Activated B cell treated with CpG ODN at 0.5 μM for 24 hours (primary cell): Measurements from ENCODE around the gene TAOK1. TPM values are rescaled to one million over a fixed set of nuclear protein-coding genes. Genes with fewer than 3 reads are reported as not detected.
"Not testable (repeated sequence)": the region's sequence is repeated elsewhere in the genome, so short reads cannot be mapped to it uniquely, and the experiment has no call there.

ENCODE experiments used
- ATAC-seq: fragments of 200-7000 bp; cut with Tn5 transposase; one replicate; pipeline ENCODE4 v1.10.0; 2021; ENCODE audit warnings: low read depth, mild to moderate bottlenecking, moderate library complexity
- CTCF ChIA-PET: fragments of 350-600 bp; sonication (Branson Sonifier 250); formaldehyde crosslinking; loops from one replicate; lab custom pipeline; 2021; ENCODE audit warnings: antibody characterized with exemption; lab: Charles Lee
- POLR2A ChIA-PET: fragments of 350-600 bp; sonication (Branson Sonifier 250); formaldehyde crosslinking; loops from one replicate; lab custom pipeline; 2021; ENCODE audit warnings: antibody characterized with exemption; lab: Charles Lee
- DNase-seq: peaks from one replicate; pipeline ENCODE4 v3.0.0; 2022
- H3K27ac Mint-ChIP-seq: one replicate; pipeline ENCODE4 v1.8.0; 2020; ENCODE audit warnings: mixed read lengths
- H3K27me3 Mint-ChIP-seq: one replicate; pipeline ENCODE4 v1.8.0; 2021; ENCODE audit warnings: mixed read lengths
- H3K36me3 Mint-ChIP-seq: one replicate; pipeline ENCODE4 v1.8.0; 2021; ENCODE audit warnings: low read depth, mixed read lengths
- H3K4me1 Mint-ChIP-seq: one replicate; pipeline ENCODE4 v1.8.0; 2021; ENCODE audit warnings: mixed read lengths
- H3K4me3 Mint-ChIP-seq: one replicate; pipeline ENCODE4 v1.8.0; 2020; ENCODE audit warnings: mild to moderate bottlenecking, mixed read lengths
- H3K9me3 Mint-ChIP-seq: one replicate; pipeline ENCODE4 v1.8.0; 2020; ENCODE audit warnings: mixed read lengths
- CTCF ChIP-seq: fragments of 200-600 bp; IDR thresholded peaks from one replicate; pipeline ENCODE4 v1.8.0; 2022; ENCODE audit warnings: antibody characterized with exemption, mild to moderate bottlenecking
- intact Hi-C: fragments of 100-400 bp; cut with micrococcal nuclease; formaldehyde crosslinking; loops from one replicate; pipeline ENCODE4 v1.15.1; 2024
- total RNA-seq: library from RNA; stranded (reverse); gene quantifications from 2 replicates; pipeline ENCODE4 v1.2.3, GENCODE V29; 2022

TAOK1 gene
- total RNA-seq, 1 donor from 2014 or later, result 55.5 TPM

- intact Hi-C loops, result no loop called here
- no peak for ATAC-seq
- ChIA-PET CTCF (interaction anchor here (1.4 kb wide), 1 partner anchor 20 kb away, joined by 4 read pairs; no protein-coding TSS in a partner anchor), POLR2A (no interaction called here)
- Mint-ChIP-seq H3K27me3 (no peaks in the 10 kb centered on the region), H3K9me3 (no peaks in the 10 kb centered on the region), H3K27ac (peak overlapping the region; percentile 66), H3K4me3 (no peak overlapping the region), H3K4me1 (peaks cover 59% of the 10 kb centered on the region), H3K36me3 (peaks cover 5% of the 10 kb centered on the region)
- no peak for DNase-seq
- TF ChIP-seq CTCF, result no peak
Measured at GRCh38 chr17:29557085-29557738, 167.0 kb downstream of the TAOK1 start.

GRCh38 chr17:29557739-29558116 is 167.6 kb downstream of the TAOK1 start:
- DNase-seq (no peak), ATAC-seq (peak; percentile 26)
- Mint-ChIP-seq H3K36me3 (peaks cover 9% of the 10 kb centered on the region), H3K27me3 (no peaks in the 10 kb centered on the region), H3K9me3 (no peaks in the 10 kb centered on the region), H3K27ac (peak overlapping the region; percentile 66), H3K4me3 (no peak overlapping the region), H3K4me1 (peaks cover 64% of the 10 kb centered on the region)
- ChIA-PET POLR2A (no interaction called here), CTCF (interaction anchor here (1.4 kb wide), 1 partner anchor 20 kb away, joined by 4 read pairs; no protein-coding TSS in a partner anchor)
- intact Hi-C loops, result no loop called here
- no peak for TF ChIP-seq CTCF

- CTCF ChIA-PET, intact Hi-C loops, DNase-seq, ATAC-seq, H3K9me3 Mint-ChIP-seq, H3K27me3 Mint-ChIP-seq, H3K36me3 Mint-ChIP-seq, H3K4me3 Mint-ChIP-seq, POLR2A ChIA-PET: not testable (repeated sequence)
- Mint-ChIP-seq H3K4me1 (peaks cover 68% of the 10 kb centered on the region), H3K27ac (peak overlapping the region; percentile 66)
Measured at GRCh38 chr17:29558139-29558538, 168.0 kb downstream of the TAOK1 start.

GRCh38 chr17:29559640-29560039 is 169.5 kb downstream of the TAOK1 start:
- no peaks in the 10 kb centered on the region for H3K27me3 Mint-ChIP-seq
- ChIA-PET POLR2A (interaction anchor here (1.1 to 1.2 kb wide), 2 partner anchors 9 to 169 kb away, joined by 3 to 4 read pairs; no protein-coding TSS in a partner anchor), CTCF (interaction anchor here (0.5 to 1.2 kb wide), 4 partner anchors 13 to 748 kb away, joined by 3 to 4 read pairs (median 4); no protein-coding TSS in a partner anchor)
- intact Hi-C loops, result loop anchor here (10.0 kb wide), 1 partner anchor 415 kb away; no protein-coding TSS in a partner anchor
- H3K4me3 Mint-ChIP-seq, result peak overlapping the region; percentile 11
- ATAC-seq, result no peak
- peaks cover 9% of the 10 kb centered on the region for H3K36me3 Mint-ChIP-seq
- no peaks in the 10 kb centered on the region for H3K9me3 Mint-ChIP-seq
- peak overlapping the region; percentile 61 for H3K27ac Mint-ChIP-seq
- no peak for TF ChIP-seq CTCF
- H3K4me1 Mint-ChIP-seq, result peaks cover 77% of the 10 kb centered on the region
- no peak for DNase-seq

GRCh38 chr17:29560316-29560715 is 170.2 kb downstream of the TAOK1 start:
- peak overlapping the region; percentile 61 for H3K27ac Mint-ChIP-seq
- ATAC-seq (peak; percentile 58), DNase-seq (no peak)
- H3K36me3 Mint-ChIP-seq, result peaks cover 9% of the 10 kb centered on the region
- peak overlapping the region; percentile 66 for H3K4me3 Mint-ChIP-seq
- H3K4me1 Mint-ChIP-seq, result peaks cover 78% of the 10 kb centered on the region
- CTCF ChIA-PET, result interaction anchor here (0.7 to 1.2 kb wide), 4 partner anchors 12 to 32 kb away, joined by 3 to 4 read pairs (median 4); no protein-coding TSS in a partner anchor
- H3K27me3 Mint-ChIP-seq, result no peaks in the 10 kb centered on the region
- H3K9me3 Mint-ChIP-seq, result no peaks in the 10 kb centered on the region
- intact Hi-C loops, result loop anchor here (10.0 kb wide), 1 partner anchor 416 kb away; no protein-coding TSS in a partner anchor
- POLR2A ChIA-PET, result interaction anchor here (0.9 to 1.6 kb wide), 6 partner anchors 10 to 266 kb away, joined by 3 to 6 read pairs (median 4); partner anchors contain the start of gene NUFIP2
- no peak for TF ChIP-seq CTCF
